Activated CD8-positive, alpha-beta memory T cell treated with anti-CD3 and anti-CD28 coated beads, Interleukin-2, amount 50 U/mL, for 24 hours (primary cell): ENCODE results near the gene TMEFF1.
"Not testable (repeated sequence)": the region's sequence is repeated elsewhere in the genome, so short reads cannot be mapped to it uniquely, and the experiment has no call there.

Experiments
- DNase-seq: peaks from one replicate; pipeline ENCODE4 v3.0.0-alpha.2; 2020; ENCODE audit errors: extremely low read depth

The TMEFF1 gene

DNA sequence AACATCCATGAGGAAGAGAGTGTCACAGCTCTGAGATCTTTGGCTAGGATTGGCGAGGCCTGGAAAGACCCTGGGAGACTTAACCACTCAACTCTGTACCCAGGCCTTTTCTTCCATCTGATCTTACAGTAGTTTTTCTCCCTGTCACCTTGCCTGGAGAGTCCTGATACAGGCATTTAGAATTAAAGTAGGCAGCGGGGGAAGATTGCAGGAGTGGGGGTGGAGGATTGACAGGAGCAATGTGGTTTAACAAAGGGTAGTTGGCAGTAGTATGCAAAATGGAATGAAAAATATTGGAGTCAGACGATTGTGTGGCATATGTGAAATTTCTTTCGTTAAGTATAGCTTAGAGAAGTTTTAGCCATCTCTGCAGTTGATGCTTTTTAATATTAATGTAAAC is 16.9 kb downstream of the TMEFF1 start:
- no peak for DNase-seq

DNA sequence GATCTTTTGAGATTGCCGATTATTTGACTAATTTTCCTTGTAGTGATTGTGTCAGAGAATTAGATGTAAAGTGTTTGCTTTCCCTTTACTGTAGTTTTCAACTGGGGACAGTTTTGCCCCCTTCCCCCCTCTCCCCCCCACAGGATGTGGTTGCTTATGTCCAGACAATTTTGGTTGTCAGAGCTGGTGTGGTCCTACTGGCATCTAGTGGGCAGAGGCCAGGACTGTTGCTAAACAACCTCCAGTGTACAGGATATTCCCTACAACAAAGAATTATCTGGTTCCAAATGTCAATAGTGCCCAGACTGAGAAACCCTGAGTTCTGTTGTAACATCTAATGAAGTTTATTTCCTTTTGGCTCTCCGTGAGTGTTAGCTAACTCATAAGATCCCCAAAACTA is 20.0 kb downstream of the TMEFF1 start:
- no peak for DNase-seq

DNA sequence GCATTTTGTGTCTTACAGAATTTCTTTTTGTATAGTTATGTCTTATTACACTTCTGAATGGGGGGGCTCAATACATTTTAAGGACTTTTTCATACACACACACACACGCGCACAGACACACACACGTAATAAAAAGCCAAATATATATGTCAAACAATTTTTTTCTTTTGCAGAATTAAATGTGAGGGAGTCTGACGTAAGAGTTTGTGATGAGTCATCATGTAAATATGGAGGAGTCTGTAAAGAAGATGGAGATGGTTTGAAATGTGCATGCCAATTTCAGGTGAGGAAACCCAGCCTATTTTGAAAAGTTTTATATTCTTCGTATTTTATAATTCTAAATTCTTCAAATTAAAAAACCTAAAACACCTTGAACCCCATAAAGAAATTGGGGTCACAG is 25.6 kb downstream of the TMEFF1 start:
- DNase-seq, result no peak

DNA sequence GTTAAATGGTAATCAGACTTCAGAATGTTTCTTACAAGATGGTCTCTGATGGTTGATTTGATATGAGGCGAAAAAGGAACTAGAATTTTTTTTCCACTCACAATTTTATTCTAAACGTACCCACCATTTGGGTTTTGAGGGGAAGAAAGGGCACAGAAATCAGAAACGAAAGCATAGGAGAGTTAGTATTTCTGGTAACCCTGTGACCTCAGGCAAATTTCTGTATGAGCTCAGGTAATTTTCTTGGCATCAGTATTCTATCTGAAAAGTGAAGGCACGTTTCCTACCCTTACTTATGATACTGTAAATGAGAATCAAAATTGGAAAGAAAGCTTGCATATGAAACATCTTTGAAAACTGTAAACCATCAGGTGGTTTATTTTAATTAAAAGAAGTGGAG is 26.5 kb downstream of the TMEFF1 start:
- DNase-seq, result no peak

DNA sequence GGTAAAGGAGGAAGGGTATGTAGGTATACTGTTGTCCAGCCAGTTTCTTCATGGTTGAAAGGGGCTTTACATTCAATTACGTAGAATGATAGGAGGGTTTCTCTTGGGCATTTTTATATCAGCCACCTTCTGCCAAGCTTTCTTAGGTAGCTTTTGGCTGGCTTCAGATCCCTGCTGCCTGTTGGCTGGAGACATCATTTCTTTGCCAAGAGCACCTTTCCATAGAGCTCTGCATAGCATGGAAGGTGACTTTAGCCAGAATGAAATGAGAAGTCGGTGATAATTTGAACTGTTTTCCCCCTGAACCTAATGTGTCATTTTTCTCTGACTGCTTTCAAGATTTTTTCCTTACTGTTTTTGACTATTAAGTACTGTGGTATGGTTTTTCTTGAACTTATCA is 26.9 kb downstream of the TMEFF1 start:
- DNase-seq, result no peak

DNA sequence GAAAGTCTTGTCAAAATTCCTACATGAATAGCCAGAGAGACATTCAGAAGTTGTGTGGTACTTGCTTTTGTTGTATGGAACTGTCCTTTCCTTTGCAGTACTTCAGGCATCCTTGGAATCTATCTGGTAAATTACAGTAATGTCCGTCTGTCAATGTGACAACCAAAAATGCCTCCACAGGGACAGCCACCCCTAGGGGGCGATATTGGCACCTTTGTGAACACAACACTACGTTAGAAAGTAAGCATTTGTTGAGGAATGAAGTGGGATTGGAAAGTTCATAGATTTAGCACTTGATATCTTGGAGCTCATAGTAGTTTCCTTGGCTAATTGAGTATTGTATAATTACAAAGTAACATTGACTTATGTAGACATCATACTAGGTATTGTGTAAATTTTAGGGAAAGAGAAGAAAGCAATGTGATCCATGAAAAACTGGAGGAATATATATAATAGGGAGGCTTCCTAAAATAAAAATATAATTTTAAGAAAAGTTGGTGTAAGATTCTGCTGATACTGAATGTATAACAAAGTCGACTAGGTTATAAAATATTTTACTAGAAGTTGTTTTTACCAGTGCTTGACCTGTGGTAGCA is 32.7 kb downstream of the TMEFF1 start:
- DNase-seq, result peak; percentile 17

DNA sequence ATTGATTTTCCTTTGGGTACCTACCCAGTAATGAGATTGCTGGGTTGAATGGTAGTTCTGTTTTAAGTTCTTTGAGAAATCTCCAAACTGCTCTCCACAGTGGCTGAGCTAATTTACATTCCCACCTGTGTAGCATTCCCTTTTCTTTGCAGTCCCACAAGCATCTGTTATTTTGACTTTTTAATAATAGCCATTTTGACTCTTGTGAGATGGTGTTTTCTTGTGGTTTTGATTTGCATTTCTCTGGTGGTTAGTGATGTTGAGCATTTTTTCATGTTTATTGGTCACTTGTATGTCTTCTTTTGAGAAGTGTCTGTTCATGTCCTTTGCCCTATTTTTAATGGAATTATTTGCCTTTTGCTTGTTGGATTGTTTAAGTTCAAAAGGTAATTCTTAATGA is 34.4 kb downstream of the TMEFF1 start:
- not testable (repeated sequence) for DNase-seq

DNA sequence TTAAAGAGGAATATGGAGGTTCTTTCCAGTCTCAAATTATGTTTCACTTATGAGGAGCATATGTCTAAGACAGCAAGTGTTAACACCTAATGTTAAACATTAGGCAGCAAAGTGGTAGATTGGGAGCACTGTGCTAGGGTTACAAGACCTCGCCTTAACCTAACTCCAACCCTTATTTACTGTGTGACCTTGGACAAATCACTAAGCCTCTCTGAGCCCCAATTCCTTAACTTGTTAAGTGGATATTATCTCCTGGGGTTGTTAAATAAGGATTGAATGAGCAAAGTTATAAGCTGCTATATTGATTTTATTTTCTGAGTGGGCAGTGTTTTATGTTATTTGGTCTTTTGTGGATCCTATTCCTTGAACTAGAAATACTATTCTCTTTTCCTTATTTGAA is 38.3 kb downstream of the TMEFF1 start:
- no peak for DNase-seq

DNA sequence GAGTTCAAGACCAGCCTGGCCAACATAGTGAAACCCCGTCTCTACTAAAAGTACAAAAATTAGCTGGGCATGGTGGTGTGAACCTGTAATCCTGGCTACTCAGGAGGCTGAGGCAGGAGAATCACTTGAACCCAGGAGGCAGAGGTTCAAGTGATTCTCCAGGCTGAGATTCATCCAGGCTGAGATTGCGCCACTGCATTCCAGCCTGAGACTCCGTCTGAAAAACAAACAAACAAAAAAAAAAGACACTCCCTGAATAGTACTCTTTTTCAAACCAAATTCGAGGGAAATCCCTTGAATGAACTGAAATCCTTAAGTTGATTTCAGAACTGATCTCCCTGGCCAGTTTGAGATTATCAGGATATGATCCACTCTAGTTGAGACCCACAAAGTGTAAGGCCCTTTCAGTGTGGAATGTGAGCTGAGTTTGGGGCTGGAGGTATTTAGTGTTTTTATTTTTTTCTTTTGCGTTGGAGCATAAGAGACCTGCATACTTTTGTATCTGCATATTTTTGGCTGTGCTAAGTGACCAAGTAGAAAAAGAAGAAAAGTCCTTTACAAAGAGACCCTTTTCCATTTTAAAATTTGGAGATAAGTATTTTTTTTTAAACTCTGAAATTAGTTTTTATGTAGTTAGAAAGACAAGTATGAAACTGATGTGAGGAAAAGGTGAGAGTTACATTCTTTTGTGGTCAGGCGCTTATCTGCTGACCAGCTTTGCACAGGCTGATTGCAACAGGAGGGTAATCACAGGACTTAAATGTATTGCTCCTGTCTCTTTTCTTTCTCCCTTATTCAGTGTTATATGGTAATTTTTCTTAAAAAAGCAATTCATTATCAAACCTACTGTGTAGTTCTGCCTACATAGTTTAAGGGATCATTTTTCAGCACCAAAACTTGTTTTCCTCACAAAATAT is 42.9 kb downstream of the TMEFF1 start:
- no peak for DNase-seq

DNA sequence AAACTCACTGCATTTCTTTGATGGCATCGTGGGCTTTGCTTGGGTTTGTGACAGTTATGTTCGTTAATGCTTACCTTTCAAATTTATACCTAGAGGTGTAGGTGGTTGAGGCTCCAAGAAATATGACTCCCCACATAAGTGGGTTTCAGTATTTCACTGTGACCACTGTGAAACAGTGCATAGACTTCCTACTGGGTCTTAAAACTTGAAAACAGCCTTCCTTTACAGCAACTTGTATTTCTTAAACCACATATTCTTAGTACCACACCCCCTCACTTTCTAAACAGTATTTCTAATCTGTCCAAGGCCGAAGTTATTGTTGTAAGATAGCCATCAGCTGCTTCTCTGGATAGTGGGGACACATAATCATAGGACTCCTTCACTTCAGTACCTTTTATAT is 48.3 kb downstream of the TMEFF1 start:
- DNase-seq, result no peak

DNA sequence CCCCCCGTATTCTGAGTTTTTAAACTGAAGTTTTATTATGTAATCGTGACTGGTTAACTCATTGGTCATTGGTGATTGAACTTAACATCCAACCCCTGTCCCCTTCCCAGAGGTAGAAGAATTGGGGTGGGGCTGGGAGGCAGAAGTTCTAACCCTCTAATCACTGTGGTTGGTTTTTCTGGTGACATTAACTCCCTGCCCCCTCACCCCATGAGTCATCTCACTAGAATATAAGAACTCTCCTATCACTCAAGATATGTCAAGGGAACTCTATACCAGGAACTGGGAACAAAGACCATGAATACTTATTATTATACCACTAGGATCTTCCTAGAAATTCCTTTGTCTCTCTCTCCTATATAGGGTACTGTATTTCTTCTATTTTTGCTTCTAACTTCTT is 52.6 kb downstream of the TMEFF1 start:
- DNase-seq, result no peak

DNA sequence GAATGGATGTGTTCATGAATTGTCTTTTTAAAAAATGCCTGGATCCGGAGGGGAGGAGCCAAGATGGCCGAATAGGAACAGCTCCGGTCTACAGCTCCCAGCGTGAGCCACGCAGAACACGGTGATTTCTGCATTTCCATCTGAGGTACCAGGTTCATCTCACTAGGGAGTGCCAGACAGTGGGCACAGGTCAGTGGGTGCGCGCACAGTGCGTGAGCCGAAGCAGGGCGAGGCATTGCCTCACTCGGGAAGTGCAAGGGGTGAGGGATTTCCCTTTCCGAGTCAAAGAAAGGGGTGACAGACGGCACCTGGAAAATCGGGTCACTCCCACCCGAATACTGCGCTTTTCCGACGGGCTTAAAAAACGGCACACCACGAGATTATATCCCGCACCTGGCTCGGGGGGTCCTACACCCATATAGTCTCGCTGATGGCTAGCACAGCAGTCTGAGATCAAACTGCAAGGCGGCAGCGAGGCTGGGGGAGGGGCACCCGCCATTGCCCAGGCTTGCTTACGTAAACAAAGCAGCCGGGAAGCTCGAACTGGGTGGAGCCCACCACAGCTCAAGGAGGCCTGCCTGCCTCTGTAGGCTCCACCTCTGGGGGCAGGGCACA is 54.3 kb downstream of the TMEFF1 start:
- not testable (repeated sequence) for DNase-seq

DNA sequence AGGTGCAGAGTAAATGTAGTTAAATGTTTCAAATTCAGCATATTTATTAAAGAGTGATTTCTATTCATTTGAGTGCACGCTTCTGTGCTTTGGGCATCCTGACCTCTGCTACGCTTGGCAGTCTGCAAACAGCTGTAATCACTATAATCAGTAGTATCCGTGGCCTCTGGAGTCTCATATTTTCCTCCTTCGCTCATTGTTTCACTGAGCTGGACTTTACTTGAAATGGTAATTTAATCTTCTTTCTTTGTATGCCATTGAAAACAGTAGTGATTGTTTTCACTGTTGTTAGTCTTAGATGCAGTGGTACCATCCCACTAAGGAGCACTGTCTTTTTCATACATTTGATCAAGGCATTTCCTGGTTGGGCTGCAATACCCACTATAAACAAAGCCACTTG is 61.5 kb downstream of the TMEFF1 start:
- DNase-seq, result no peak

DNA sequence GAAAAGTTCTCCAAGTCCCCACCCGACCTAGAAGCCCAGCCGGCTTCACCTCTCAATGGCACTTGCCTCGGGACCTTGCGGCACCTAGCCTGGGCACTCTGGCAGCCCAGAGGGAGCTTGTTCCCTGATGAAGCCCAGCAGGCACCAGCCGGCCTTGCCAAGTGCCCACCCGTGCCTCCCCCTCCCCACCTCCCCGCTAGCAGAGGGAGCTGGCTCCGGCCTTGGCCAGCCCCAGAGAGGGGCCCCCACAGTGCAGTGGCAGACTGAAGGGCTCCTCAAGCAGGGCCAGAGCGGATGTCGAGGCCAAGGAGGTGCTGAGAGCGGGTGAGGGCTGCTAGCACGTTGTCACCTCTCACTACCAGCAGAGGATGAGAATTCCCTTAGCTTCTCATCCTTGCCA is 67.4 kb downstream of the TMEFF1 start:
- no peak for DNase-seq

DNA sequence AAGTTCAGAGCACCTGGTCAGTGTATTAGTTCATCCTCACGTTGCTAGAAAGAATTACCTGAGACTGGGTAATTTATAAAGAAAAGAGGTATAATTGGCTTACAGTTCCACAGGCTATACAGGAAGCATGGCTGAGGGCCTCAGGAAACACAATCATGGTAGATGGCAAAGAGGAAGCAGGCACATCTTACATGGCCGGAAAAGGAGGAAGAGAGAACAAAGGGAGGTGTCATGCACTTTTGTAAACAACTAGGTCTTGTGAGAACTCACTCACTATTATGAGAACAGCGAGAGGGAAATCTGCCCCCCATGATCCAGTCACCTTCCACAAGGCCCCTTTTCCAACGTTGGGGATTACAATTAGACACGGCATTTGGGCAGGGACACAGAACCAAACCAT is 76.1 kb downstream of the TMEFF1 start:
- no peak for DNase-seq

DNA sequence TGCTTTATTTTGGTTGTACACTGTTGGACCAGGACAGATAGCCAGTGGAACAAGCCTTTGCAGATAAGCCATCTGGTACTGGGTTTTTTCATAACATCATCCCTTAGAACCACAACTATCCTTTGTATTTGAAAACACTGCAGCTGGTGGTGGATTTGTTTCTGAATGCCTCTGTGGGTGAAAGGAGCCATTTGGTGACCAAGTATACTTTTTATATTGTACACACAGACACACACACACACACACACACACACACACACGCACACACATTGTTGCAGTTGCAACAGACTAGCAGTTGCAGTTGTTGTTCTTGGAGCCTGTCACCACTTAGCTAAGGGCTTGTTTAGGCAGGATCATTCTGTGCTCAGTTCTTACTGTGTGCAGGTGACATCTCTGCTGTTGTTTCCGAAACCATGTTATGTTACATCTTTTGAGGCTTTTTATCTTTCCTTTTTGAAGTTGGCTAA is 82.0 kb downstream of the TMEFF1 start:
- DNase-seq, result no peak

DNA sequence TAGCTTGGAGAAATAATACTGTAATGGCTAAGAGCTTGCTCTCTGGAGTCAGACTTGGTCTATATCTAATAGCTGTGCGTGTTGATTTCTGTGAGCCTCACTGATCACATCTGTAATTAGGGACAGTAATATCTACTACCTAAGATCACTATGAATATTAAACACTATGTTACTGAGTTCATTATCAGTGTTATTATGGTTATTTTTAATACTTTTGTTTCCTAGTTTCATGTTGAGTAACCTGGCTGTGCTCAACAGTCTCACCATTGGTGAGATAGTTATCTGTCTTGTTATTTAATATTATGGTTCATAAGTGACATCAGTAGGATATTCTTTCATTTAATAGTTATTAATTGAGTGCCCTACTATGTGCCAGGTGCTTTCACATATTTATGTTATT is 82.5 kb downstream of the TMEFF1 start:
- no peak for DNase-seq

DNA sequence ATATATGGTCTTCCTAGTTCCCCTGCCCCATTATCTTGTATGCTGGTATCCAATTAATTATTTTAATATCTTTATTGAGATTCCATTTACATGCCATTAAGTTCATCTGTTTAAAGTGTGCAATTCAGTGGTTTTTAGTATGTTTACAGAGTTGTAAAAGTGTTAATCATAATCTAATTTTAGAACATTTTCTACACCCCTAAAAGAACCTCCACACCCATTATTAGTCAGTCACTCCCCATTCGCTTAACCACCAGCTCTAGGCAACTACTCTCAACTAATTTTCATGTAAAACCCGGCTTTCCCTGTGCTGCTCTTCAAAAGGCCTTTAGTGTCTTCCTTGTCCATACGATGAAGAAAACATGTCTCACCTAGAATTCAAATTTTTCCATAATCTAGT is 84.1 kb downstream of the TMEFF1 start:
- DNase-seq, result no peak

DNA sequence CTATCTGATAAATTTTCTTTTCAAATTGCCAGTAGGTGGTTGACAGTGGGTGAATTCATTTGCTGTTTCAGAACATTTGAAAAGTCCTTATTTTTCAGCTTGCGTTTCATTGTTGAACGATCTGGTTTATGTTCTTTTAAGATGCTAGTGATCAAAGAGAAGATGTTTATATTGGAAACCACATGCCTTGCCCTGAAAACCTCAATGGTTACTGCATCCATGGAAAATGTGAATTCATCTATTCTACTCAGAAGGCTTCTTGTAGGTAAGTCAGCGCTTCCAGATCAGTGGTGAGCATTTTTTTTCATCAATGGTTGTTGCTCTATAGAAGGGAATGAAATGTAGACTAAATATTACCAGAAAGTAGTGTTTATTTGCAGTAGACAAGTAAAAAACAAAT is 88.3 kb downstream of the TMEFF1 start:
- DNase-seq, result no peak

DNA sequence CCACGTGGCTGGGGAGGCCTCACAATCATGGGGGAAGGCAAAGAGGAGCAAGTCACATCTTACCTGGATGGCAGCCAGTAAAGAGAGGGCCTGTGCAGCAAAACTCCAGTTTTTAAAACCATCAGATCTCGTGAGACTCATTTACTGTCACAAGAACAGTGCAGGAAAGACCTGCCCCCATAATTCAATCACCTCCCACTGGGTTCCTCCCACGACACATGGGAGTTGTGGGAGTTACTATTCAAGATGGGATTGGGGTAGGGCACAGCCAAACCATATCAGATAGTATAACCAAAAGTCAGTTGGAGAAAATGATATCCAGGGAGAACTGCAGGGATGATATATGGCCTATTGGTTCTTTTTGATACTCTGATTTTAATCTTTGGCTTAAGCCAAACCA is 94.9 kb downstream of the TMEFF1 start:
- no peak for DNase-seq

DNA sequence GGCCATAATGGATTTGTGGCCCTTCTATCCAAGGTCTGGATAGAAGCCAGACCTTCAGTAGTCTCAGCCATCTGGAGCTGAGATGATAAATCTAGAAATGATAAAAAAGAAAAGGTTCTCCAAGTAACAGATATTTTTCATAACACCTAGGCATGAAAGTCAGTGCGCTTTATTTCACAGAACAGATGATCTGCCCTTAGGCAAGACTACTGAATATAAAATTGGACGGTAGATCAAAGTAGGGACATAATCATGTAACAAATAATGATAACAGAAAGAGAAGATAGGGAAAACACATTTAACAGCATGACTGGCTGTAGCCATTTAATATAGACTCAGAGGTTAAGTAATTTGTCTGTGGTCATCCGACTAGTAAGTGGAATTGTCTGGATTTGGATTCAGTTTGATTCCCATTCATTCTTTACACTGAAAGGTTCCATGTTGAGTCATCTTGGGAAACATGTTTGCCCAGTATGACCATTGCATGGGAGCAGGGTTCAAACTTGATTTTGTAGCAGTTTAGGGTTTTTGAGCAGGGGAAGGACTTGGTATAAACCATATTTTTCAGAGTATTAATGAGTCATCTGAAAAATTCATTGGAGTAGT is 100.8 kb downstream of the TMEFF1 start:
- DNase-seq, result no peak

DNA sequence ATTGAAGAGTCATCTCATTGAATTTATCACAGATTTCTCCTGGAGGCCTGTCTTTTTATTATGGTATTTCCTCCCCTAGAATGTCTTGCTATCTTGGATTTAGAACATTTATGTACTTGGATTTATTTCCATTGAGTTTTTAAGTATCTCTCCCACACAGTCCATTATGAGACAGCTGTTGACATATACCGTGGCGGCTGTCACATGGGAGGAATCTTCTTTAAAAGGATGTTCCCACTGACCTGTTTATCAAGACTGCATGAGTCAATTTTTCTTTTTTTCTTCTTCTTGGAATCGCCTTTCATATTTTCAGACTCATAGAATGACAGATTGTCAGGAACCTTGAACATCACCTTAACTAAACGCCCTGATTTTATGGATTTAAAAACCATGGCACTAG is 102.1 kb downstream of the TMEFF1 start:
- DNase-seq, result no peak
